Lower leg skin (tissue), 3 donors: ENCODE data around the gene GCAT.

Source experiments
- CTCF ChIP-seq, 3 donors: fragments of 450-650 bp; IDR thresholded peaks; one replicate each; pipeline ENCODE4 v1.5.1; 2016; ENCODE audit warnings: antibody characterized with exemption in 3 of 3, mild to moderate bottlenecking in 3 of 3, moderate library complexity in 2 of 3
- POLR2A ChIP-seq, 2 donors: fragments of 450-650 bp; IDR thresholded peaks; one replicate each; pipeline ENCODE4 v1.6.1; 2016 to 2017; ENCODE audit warnings: antibody characterized with exemption in 2 of 2, mild to moderate bottlenecking in 1 of 2, moderate library complexity in 1 of 2

- no peak for TF ChIP-seq CTCF (IDR thresholded peaks at IDR 0.05)
- no peak for TF ChIP-seq POLR2A (IDR thresholded peaks at IDR 0.05)
Observed at GRCh38 chr22:37804352-37804880, 3.3 kb upstream of the GCAT start.
